ENCODE data around the gene LYPD4. TPM values are rescaled to one million over a fixed set of nuclear protein-coding genes. Genes with fewer than 3 reads are reported as not detected.

The LYPD4 gene
- total RNA-seq, 1 experiment from 2014 or later = not detected

DNA sequence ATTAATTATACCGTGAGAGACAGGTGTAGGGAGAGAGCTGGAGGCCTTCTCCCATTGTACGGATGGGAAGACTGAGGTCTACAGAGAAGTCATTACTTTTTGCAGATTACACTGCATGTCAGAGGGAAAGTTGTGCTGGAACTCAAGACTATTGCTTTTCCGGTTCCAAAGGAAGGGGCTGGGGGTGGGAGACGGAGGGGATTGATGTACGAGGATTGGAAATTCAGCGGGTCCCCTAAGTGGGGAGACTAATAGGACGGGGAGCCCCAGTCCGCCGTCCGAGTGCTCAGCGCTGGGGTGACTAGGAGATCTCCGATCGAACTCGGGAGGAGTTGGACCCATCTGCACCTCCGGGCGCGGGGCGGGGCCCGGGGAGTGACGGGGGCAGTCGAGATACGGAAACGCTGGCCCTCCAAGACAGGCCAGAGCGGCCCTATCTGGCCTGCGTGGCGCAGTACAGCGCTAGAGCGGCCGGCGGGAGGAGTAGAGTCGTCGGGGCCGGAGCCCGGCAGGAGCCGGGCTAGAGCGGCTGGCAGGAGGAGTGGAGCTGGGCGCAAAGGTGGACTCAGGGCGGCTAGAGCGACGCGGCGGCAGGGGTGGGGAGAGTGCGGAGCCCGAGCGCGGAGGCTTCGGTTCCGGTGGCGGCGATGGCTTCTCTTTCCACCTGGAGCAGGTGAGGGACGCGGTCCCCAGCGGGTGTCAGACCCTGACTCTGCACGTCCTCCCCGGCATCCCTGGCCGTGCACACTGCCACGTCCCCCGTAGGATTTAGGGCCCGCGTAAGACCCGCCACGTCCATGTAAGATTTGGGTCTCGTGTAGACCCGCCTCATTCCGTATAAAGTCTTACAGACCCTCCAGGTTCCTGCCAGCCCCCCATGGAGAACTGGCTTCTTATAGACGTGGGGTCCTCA, 39.6 kb upstream of the LYPD4 start:
- H3K9me3 Mint-ChIP-seq = no peaks in the 10 kb centered on the region
- peak overlapping the region; percentile 94 for H3K4me3 Mint-ChIP-seq
- H3K4me1 Mint-ChIP-seq = peaks cover 43% of the 10 kb centered on the region
- peaks cover 26% of the 10 kb centered on the region for H3K27me3 Mint-ChIP-seq (ENCODE audit: low read depth)
- ChIA-PET CTCF (interaction anchor here (0.6 to 4.7 kb wide), 14 partner anchors 9 to 194 kb away, joined by 3 to 46 read pairs (median 3); no protein-coding TSS in a partner anchor), POLR2A (interaction anchor here (0.6 to 2.4 kb wide), 3 partner anchors 11 to 75 kb away, joined by 3 to 10 read pairs (median 10); partner anchors contain the start of genes RABAC1 and RPS19)
- ATAC-seq (peak; percentile 94), DNase-seq (ENCODE audit: low spot score) (peak; percentile 96)
- H3K36me3 Mint-ChIP-seq = no peaks in the 10 kb centered on the region
- peak overlapping the region; percentile 79 for H3K27ac Mint-ChIP-seq
- TF ChIP-seq, protein P1, sequence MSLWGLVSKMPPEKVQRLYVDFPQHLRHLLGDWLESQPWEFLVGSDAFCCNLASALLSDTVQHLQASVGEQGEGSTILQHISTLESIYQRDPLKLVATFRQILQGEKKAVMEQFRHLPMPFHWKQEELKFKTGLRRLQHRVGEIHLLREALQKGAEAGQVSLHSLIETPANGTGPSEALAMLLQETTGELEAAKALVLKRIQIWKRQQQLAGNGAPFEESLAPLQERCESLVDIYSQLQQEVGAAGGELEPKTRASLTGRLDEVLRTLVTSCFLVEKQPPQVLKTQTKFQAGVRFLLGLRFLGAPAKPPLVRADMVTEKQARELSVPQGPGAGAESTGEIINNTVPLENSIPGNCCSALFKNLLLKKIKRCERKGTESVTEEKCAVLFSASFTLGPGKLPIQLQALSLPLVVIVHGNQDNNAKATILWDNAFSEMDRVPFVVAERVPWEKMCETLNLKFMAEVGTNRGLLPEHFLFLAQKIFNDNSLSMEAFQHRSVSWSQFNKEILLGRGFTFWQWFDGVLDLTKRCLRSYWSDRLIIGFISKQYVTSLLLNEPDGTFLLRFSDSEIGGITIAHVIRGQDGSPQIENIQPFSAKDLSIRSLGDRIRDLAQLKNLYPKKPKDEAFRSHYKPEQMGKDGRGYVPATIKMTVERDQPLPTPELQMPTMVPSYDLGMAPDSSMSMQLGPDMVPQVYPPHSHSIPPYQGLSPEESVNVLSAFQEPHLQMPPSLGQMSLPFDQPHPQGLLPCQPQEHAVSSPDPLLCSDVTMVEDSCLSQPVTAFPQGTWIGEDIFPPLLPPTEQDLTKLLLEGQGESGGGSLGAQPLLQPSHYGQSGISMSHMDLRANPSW (CRISPR knock-in tag; conservative IDR thresholded peaks at IDR 0.05; ENCODE audit: low read depth) = no peak
- peak; percentile 87 for TF ChIP-seq ZNF232 (CRISPR knock-in tag; IDR thresholded peaks at IDR 0.05)
- TF ChIP-seq, protein P2, sequence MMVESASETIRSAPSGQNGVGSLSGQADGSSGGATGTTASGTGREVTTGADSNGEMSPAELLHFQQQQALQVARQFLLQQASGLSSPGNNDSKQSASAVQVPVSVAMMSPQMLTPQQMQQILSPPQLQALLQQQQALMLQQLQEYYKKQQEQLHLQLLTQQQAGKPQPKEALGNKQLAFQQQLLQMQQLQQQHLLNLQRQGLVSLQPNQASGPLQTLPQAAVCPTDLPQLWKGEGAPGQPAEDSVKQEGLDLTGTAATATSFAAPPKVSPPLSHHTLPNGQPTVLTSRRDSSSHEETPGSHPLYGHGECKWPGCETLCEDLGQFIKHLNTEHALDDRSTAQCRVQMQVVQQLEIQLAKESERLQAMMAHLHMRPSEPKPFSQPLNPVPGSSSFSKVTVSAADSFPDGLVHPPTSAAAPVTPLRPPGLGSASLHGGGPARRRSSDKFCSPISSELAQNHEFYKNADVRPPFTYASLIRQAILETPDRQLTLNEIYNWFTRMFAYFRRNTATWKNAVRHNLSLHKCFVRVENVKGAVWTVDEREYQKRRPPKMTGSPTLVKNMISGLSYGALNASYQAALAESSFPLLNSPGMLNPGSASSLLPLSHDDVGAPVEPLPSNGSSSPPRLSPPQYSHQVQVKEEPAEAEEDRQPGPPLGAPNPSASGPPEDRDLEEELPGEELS (CRISPR knock-in tag; IDR thresholded peaks at IDR 0.05) = peak; percentile 54; the same call in 1 of the 2 replicates
- peak; percentile 78; the same call in 1 of the 2 replicates for TF ChIP-seq FOXP1 (CRISPR knock-in tag; IDR thresholded peaks at IDR 0.05; ENCODE audit: borderline replicate concordance)
- TF ChIP-seq SP1 (CRISPR knock-in tag; conservative IDR thresholded peaks at IDR 0.05) = peak; percentile 95
- TF ChIP-seq ZNF532 (CRISPR knock-in tag; IDR thresholded peaks at IDR 0.05; ENCODE audit: borderline replicate concordance) = no peak
- no peak for TF ChIP-seq NFYB (CRISPR knock-in tag; conservative IDR thresholded peaks at IDR 0.05; ENCODE audit: low read depth)
- peak; percentile 65 for TF ChIP-seq NFE2L1 (CRISPR knock-in tag; IDR thresholded peaks at IDR 0.05)
- TF ChIP-seq KAT7 (CRISPR knock-in tag; IDR thresholded peaks at IDR 0.05; ENCODE audit: borderline replicate concordance) = 0 out of 2 replicates have a peak, but pooled peaks have one; percentile 31
- TF ChIP-seq ZNF281 (CRISPR knock-in tag; IDR thresholded peaks at IDR 0.05) = peak; percentile 48; the same call in 1 of the 2 replicates
- peak; percentile 54 for TF ChIP-seq MAX (CRISPR knock-in tag; IDR thresholded peaks at IDR 0.05)
- TF ChIP-seq GTF2I (CRISPR knock-in tag; conservative IDR thresholded peaks at IDR 0.05) = peak; percentile 94
- peak; percentile 62; the same call in 1 of the 2 replicates for TF ChIP-seq MYBL2 (CRISPR knock-in tag; IDR thresholded peaks at IDR 0.05)
- TF ChIP-seq ZNF263 (CRISPR knock-in tag; IDR thresholded peaks at IDR 0.05; ENCODE audit: low read depth) = no peak
- peak; percentile 63; the same call in 1 of the 2 replicates for TF ChIP-seq GABPB1 (CRISPR knock-in tag; IDR thresholded peaks at IDR 0.05)
- TF ChIP-seq, protein P3, sequence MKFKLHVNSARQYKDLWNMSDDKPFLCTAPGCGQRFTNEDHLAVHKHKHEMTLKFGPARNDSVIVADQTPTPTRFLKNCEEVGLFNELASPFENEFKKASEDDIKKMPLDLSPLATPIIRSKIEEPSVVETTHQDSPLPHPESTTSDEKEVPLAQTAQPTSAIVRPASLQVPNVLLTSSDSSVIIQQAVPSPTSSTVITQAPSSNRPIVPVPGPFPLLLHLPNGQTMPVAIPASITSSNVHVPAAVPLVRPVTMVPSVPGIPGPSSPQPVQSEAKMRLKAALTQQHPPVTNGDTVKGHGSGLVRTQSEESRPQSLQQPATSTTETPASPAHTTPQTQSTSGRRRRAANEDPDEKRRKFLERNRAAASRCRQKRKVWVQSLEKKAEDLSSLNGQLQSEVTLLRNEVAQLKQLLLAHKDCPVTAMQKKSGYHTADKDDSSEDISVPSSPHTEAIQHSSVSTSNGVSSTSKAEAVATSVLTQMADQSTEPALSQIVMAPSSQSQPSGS (CRISPR knock-in tag; IDR thresholded peaks at IDR 0.05; ENCODE audit: borderline replicate concordance, low read depth) = no peak
- TF ChIP-seq RELA (CRISPR knock-in tag; IDR thresholded peaks at IDR 0.05; ENCODE audit: borderline replicate concordance) = no peak
- TF ChIP-seq ZBTB21 (CRISPR knock-in tag; IDR thresholded peaks at IDR 0.05; ENCODE audit: borderline replicate concordance) = peak; percentile 67; the same call in 1 of the 2 replicates
- peak; percentile 72 for TF ChIP-seq FOXK1 (CRISPR knock-in tag; IDR thresholded peaks at IDR 0.05)
- peak; percentile 76; the same call in 1 of the 2 replicates for TF ChIP-seq TP53 (CRISPR knock-in tag; IDR thresholded peaks at IDR 0.05)
- TF ChIP-seq SMAD3 (CRISPR knock-in tag; IDR thresholded peaks at IDR 0.05; ENCODE audit: borderline replicate concordance) = no peak
- TF ChIP-seq ETV6 (CRISPR knock-in tag; IDR thresholded peaks at IDR 0.05) = peak; percentile 92

Data from WTC11 (cell line).